Activated CD8-positive, alpha-beta memory T cell treated with anti-CD3 and anti-CD28 coated beads, Interleukin-2, amount 50 U/mL, for 48 hours (primary cell): ENCODE results near the gene ANKRD27.
"Not testable (repeated sequence)": the region's sequence is repeated elsewhere in the genome, so short reads cannot be mapped to it uniquely, and the experiment has no call there.

Experiments used
- DNase-seq: peaks from one replicate; pipeline ENCODE4 v3.0.0-alpha.2; 2020

ANKRD27 gene

DNA sequence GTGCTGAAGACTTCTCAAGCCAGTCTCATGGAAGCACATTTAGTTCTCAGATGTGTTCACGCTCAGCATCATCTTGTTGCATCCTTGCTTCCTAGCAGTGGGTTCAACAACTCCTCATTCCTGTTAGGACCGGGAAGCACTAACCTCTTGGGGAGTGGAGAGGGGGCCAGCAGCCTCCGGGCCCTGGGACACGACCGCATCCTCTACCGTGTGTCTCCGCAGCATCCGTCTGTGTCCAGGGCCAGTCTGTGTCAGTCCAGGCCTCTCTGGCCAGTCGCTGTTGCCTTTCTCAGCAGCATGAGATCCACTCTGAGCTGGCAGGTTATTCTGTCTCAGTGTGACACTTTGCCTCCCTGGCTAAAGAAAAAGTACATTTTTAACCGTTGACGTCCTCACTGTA, 77.0 kb downstream of the ANKRD27 start:
- DNase-seq, result no peak

DNA sequence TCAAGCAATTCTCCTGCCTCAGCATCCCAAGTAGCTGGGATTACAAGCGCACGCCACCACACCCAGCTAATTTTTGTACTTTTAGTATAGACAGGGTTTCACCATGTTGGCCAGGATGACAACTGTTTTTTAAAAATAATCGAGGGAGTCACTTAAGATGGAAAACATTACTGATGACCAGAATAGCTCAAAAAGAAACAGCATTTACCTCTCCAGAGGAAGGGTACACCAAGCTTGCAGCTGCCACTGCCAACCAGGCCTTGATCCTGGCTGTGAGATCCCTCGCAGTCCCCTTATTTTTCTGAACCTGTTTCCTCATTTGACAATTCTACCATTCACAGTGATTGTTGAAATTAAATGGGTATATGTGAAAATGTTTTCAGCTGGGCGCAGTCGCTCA, 79.5 kb downstream of the ANKRD27 start:
- DNase-seq, result no peak

GRCh38 chr19:32594021-32594420, 81.0 kb downstream of the ANKRD27 start:
- DNase-seq, result no peak

GRCh38 chr19:32587747-32588504, 87.1 kb downstream of the ANKRD27 start:
- DNase-seq, result not testable (repeated sequence)

- no peak for DNase-seq
Observed at GRCh38 chr19:32581705-32582179, 93.2 kb downstream of the ANKRD27 start.

DNA sequence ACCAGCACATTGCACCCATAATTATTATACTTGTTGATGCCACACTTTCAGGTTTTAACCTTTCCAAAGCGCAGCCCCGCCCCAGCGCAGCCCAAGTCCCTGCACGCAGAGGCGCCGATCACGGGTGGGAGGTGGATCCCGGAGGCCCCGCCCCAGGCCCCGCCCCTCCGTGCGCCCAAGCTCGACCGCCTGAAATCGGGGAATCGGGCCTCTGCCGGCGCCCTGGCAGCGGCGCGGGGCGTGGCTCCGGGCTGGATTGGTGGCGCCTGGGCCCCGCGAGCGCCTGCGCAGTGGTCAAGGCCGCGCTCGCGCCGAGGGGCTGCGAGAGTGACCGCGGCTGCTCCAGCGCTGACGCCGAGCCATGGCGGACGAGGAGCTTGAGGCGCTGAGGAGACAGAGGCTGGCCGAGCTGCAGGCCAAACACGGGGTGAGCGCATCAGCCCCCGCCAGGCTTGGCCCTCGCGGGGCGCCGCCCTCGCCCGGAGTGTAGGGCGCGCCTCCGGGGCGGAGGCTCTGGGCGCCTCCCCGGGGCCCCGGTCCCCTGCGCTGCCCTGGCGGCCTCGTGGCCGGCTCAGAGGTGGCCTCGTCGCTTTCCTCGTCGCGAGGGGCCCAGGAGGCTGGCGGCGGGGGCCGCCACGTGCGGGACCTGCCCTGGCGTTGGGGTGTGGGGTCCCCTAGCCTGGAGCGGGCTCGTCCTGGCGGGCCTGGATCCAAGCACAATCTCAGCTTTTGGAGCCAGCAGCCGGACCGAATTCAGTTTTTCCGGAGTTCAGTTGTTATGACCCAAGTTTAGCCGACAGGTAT, 93.9 kb downstream of the ANKRD27 start, which contains the start of gene PDCD5:
TSS of gene PDCD5 (plus strand) at position 290 of the 804 bp plus-strand sequence. CDS start at position 362, 72 bp downstream.
- DNase-seq, result peak; percentile 97

GRCh38 chr19:32580353-32580900, 94.6 kb downstream of the ANKRD27 start:
- DNase-seq, result no peak

- no peak for DNase-seq
Observed at GRCh38 chr19:32576790-32577189, 98.2 kb downstream of the ANKRD27 start.

GRCh38 chr19:32573492-32573794, 101.5 kb downstream of the ANKRD27 start:
- no peak for DNase-seq

DNA sequence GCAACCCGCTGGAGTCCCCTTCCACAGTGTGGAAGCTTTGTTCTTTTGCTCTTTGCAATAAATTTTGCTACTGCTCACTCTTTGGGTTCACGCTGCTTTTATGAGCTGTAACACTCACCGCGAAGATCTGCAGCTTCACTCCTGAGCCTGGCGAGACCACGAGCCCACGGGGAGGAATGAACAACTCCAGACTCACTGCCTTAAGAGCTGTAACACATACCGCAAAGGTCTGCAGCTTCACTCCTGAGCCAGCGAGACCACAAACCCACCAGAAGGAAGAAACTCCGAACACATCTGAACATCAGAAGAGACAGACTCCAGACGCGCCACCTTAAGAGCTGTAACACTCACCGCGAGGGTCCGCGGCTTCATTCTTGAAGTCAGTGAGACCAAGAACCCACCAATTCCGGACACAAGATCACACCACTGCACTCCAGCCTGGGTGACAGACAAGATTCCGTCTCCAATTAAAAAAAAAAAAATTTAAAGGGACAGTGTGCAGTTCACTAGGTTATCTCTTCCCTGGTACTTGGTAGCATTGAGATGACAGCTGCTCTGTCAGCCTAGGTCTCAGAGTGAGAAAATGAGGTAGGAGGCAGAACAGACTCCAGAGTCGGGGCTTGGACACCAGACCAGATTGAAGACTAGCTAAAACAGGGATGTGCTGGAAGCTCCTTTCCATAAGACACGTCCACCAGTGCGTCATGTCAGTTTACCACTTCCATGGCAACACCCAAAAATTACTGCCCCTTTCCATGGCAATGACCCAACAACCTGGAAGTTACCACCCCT, 102.1 kb downstream of the ANKRD27 start:
- not testable (repeated sequence) for DNase-seq

GRCh38 chr19:32571471-32572075, 103.4 kb downstream of the ANKRD27 start:
- DNase-seq, result not testable (repeated sequence)

GRCh38 chr19:32570081-32570785, 104.7 kb downstream of the ANKRD27 start:
- DNase-seq, result no peak

DNA sequence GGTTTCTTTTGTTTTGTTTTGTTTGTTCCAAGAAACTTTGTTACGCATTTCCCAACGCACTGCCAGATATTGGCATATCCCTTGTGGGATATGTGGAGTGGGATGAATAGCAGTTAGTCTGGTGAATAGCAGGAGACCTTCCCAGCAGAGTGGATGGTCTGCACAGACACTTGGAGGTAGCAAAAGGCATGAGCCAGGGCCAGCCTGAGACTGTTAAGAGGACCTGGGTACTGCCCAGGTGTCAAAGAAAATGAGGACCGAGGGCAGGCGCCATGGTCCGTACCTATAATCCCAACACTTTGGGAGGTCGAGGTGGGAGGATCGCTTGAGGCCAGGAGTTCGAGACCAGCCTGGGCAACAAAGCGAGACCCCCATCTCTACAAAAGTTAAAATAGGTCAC, 107.5 kb downstream of the ANKRD27 start:
- no peak for DNase-seq

DNA sequence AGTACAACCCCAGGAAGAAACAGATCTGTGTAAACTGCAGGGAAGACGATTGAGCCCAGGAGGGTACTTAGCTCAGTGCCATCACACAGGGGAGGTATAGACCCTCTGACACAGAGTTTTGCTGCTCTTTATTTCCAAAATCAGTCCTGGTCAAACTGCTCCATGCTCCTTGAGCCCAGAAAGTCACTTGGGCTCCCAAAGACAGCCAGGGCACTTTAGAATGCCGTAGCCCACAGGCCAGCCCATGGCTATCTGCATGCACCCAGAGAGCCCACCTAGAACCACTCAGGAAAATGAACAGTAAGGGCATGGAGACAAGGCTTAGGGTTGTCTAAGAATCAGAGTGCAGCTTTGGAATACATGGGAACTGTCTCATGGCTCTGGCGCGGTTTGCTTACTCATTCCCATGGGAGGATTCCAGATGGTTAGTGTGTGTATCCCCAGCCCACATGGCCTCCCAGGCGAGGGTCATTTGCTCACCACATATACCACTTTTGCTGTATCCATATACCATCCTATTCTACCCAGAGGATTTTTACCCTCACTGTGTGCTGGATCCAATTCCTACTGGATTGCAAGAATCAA, 108.6 kb downstream of the ANKRD27 start:
- DNase-seq, result no peak

GRCh38 chr19:32563761-32564160, 111.2 kb downstream of the ANKRD27 start:
- DNase-seq, result no peak

GRCh38 chr19:32558607-32559228, 116.3 kb downstream of the ANKRD27 start:
- no peak for DNase-seq

DNA sequence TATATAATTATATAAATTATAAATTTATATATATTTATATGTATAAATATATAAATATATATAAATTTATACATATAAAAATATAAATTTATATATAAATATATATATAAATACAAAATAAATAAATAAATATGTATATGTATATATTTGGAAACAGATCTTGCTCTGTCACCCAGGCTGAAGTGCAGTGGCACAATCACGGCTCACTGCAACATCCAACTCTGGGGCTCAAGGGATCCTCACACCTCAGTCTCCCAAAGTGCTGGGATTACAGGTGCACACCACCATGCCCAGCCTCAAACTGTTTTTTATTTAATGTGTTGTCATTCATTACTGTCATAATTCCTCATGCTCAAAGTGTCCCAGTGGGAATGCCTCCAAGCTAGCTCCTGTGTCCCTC, 119.2 kb downstream of the ANKRD27 start:
- no peak for DNase-seq

DNA sequence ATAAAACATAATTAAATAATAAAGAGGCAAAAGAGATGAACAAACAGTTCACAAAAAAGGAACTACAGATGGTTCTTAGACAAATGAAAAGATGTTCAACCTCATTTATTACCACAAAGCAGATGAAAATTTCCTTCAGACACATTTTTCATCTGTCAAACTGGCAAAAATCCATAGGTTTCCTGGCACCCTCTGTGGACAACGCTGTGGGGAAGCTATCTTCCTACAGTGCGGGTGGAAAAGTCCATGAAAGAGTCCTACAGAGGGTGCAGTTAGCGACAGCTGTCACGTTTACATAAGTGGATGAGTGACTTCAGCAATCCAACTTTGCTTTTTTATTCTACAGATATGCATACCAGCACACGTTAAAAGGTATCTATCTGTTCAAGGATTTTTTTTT, 124.3 kb downstream of the ANKRD27 start:
- no peak for DNase-seq
